Activated CD8-positive, alpha-beta memory T cell treated with anti-CD3 and anti-CD28 coated beads for 1 hour (primary cell): Measurements from ENCODE around the gene NRF1.

Source experiments
- DNase-seq, 2 donors: peaks; one replicate each; pipeline ENCODE4 v3.0.0-alpha.2; 2020; ENCODE audit warnings: low read depth in 1 of 2; ENCODE audit errors: extremely low read depth in 1 of 2

NRF1 gene

DNA sequence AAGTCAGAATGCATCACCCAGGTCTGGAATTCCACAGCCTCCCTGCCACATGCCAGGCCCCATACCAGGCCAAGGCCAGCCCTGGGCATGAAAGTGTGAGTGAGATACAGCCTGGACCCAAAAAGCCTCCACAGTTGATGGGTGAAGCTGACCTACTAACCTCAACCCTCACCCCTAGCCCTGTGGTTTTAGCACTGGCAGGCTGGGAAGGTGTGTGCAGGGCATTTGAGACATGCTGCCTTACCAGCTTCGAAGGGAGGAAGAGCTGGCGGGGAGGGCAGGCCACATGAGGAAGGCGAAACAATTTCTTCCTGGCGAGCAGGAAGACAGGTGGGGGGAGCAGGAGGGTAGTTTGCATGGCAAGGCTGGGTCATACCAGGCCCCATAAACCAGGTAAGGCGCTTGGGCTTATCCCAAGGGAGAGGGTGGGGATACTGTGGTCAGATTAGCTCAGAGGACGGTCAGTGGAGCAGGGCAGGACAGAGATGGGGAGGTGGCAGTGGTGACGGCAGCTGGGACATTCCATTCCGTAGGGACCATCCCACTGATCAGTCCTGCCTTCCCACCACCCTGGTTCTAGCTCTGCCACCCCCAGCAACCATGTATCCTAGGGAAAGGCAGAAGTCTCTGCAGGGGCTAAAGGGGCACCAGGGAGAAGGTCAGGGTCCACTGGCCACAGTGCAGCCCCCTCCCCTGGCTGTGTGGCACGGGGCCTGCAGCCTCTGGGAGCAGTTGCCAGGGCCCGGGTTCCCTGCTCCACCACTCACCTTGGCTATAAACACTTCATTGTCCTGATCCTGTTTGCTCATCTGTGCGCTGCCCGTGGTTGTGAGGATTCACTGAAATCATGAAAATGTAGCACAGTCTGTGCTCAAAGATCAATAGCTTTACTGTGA lies 155.8 kb downstream of the NRF1 start:
- DNase-seq, result no peak

DNA sequence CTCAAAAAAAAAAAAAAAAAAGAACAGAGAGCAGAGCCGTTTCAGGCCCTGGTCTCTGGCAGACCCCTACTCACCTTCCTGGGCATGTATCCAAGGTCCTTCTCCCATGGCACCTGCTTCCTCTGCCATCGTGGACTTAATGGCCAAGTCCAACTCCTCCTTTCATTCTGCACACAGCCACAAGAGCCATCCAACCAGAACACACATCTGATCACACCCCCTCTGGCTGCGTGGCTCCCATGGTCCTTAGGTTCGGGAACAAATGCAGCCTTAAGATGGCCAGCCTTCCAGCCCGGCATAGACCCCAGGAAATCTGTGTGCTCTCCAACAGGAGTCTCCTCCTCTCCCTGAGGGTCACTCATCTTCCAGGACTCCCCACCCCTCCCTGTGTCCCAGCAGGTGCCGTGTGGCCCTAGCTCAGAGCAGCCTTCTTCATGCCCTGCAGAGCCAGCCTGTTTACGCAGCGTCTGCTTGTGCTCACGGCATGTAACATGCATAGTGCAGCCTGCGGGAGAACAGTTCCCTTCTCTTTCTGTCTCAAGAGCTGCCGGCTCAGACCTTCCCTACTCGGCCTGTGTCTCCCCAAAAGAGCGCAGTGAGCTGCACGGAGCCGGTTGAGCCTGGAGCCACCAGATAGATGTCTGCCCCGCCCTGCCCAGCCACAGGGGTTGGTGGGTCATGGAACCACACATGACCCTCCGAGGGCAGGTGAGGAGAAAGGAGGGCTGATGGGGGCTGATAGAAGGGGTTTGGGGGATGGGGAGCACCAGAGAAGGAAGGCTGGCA lies 157.3 kb downstream of the NRF1 start:
- DNase-seq, result no peak

DNA sequence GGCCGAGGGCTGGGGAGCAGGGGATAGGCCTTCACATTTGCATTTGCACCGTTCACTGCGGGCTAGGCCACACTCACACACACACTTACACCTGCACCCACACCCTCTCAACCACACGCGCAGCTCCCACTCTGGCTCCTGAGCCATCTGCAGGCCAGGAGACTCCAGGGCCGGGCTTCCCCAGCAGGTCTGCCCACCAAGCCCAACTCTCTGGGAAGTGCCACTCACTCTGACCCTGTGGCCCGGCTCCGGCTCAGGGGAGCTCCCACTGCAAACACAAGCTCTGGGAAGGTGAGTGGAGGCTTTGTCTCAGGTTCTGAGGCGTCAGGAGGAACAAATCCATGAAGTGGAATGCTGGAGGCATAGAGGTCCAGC lies 157.9 kb downstream of the NRF1 start:
- DNase-seq, result no peak

DNA sequence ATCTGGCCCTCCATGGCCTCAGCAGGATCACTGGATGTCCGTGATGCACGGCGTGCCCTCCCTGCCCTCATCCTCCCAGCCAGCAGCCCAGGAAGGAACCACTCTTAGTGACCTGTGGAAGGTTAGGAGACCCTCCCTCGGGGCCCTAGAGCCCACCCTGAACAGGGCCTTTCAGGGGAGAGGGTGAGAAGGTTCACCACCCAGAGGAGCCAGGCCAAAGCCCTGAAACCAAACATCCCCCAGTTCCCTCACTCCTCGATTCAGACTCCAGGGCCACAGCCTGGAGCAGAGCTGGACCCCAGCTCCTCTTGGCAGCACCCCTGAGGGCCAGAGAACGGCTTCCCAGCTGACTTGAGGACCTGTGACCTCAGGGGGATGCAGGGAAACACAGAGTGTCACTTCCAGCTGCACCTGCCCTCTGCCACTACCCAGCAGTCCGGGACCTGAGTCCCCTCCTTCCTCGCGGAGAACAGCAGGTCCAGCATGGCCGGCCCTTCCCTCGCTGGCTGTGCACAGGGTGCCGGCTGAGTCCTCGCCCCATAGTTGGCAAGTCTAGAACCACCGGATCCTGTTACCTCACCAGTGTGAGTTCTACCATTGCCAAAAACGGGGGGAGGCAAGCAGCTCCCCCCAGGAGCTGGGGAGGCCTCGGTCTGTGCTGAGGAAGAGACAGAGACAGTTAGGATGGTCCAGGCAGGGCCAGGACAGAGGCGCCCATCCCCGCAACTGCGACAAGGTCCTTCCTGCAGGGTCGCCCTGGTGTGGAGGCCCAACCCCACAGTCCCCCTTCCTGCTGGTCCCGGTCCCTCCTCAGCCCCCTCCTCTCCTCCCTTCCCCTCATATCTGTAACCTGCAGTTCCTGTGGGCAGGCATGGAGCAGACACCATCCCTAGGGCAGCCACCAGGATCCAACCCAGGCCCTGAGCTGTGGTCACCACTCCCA lies 158.6 kb downstream of the NRF1 start:
- no peak for DNase-seq

GRCh38 chr7:129771201-129771927 lies 159.8 kb downstream of the NRF1 start:
- DNase-seq, result no peak

- no peak for DNase-seq
These were observed 160.5 kb downstream of the NRF1 start for GRCh38 chr7:129771928-129772479.

GRCh38 chr7:129772646-129773280 lies 161.2 kb downstream of the NRF1 start:
- DNase-seq, result no peak

DNA sequence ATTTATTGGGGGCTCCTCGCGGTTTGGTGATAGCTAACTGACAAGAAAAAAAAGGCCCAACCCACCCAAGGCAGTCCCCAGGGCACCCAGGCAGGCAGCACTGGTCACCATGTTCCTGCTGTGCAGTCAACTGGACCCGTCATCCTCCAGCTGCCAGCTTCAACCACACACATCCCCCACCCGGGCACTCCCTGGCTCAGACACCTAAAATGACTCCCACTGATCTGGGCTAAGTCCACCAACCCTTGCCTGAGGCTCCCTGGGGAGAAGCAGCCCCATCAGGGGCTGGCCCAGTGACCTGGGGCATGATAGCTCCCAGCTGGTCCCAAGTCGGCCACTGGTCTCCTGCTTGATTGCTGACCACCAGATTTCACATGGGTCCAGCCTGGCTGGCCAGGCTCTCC lies 161.8 kb downstream of the NRF1 start:
- no peak for DNase-seq

- no peak for DNase-seq
These were observed 162.4 kb downstream of the NRF1 start for GRCh38 chr7:129773871-129774270.

DNA sequence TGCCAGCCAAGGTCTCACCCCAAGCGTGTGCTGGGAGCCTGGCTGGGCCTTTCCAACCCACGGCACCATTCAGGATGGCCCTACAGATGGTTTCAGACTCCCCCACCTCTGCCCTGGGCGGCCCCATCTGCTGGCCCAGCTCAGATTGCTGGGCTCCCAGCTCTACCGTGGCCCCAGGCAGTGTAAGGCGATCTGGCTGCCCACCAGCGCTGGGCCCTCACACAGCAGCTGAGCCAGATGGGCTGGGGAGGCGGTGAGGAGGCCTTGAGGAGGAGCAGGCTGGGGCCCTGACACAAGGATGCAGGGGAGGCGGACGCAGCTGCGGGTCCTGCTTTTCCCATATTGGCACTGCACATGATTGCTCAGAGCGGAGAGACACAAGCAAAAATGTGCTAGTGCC lies 162.8 kb downstream of the NRF1 start:
- no peak for DNase-seq

GRCh38 chr7:129774871-129775694 lies 163.6 kb downstream of the NRF1 start:
- DNase-seq, result no peak

DNA sequence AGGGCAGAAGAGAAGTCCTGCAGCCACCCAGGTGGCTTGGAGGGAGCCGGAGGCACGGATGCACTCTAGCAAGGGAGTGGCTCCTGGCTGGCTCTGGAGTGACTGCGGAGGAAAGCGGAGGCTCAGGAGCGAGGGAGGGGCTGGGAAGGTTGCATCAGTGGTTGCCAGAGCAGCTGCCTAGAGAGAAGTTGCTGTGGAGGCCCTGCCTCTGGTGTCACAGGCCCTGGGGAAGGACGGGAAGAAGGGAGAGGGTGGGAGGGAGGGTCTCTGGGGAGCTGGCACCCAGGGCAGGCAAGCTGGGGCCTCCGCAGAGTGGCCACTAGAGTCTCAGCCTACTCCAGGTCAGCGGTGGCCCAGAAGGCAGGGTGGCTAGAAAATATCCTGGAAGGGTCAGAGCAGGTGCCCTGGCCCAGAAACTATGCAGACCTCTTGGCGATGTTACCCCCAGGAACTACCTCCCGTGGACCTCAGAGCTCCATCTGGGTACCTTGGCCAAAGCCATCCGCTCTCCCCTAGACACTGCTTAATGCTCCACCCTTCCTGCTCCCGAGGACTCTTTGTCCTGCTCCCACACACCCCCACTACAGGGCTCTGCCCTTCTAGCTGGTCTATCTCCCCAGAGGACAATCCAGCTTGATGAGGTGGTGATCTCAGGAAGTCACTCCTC lies 164.3 kb downstream of the NRF1 start:
- no peak for DNase-seq

DNA sequence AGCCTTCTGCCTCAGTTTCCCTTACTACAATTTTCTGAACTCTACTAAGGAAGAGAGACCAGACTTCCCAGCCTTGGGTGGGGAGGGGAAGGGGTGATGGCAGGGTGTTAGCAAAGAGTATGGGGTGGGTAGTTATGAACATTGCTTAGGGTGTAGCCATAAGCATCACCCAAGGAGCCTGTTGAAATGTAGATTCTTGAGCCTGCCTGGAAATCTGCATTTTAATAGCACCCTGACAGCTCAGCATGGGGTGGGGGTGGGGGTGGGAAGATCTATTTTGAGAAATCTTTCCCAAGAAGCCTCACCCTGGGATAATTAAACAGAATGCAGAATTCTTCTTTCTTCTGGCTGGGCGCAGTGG lies 164.8 kb downstream of the NRF1 start:
- DNase-seq, result no peak

DNA sequence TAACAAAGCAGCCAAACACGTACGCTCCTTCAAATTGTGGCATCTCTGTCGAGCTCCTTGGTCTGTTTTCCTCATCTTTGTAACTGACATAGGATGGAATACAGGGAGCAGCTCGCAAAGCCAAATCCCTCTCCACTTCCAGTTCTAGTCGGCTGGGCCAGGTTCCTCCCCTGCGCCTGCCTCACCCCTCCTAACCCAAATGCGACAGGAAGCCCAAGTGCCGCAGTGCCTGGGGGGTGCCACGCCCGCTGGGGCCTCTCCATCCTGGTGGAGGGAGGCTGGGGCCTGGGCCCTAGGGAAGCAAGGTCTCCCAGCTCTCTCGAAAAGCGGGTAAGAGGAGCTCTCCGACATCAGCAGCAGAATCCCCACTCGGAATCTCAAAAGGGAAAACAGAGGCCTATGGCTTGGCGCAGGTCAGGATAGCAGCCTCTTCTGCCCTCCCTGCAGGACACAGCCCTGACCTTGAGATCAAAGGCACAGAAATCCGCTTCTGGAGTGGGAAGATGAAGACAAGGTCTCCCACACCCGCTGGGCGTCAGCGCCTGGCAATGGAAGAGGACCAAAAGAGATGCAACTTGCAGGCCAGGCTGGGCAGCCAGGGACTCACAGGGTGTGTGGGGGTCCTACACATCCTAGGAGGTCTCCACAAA lies 165.8 kb downstream of the NRF1 start:
- DNase-seq, result no peak

GRCh38 chr7:129777993-129778769 lies 166.7 kb downstream of the NRF1 start:
- no peak for DNase-seq

- DNase-seq, result no peak
These were observed 167.5 kb downstream of the NRF1 start for GRCh38 chr7:129778770-129779601.
